Tibial nerve (tissue), 4 donors: ENCODE results near the gene BMP7. TPM values are rescaled to one million over a fixed set of nuclear protein-coding genes. Genes with fewer than 3 reads are reported as not detected.
A peak's percentile ranks its signal among the peaks of the same experiment; 100 is the strongest.
"Not testable (repeated sequence)": the region's sequence is repeated elsewhere in the genome, so short reads cannot be mapped to it uniquely, and the experiment has no call there.

Experiments used
- DNase-seq, 2 donors: peaks; one replicate each; pipeline ENCODE4 v3.0.0-alpha.2; 2019; ENCODE audit warnings: low spot score in 2 of 2
- H3K27ac ChIP-seq, 4 donors: fragments of 200-600 bp; sonication (generic) in 3 of 4; one replicate each; pipeline ENCODE4 v1.5.1; 2017 to 2019; ENCODE audit warnings: mild to moderate bottlenecking in 1 of 4
- H3K27me3 ChIP-seq, 2 donors: fragments of 200-600 bp; sonication (generic) in 1 of 2; one replicate each; pipeline versions ENCODE4 v1.5.1 to v1.6.0; 2017 to 2019
- H3K36me3 ChIP-seq, 3 donors: fragments of 200-600 bp; sonication (generic); one replicate each; pipeline ENCODE4 v1.5.1; 2018 to 2019
- H3K4me1 ChIP-seq, 4 donors: fragments of 200-600 bp; sonication (generic) in 3 of 4; one replicate each; pipeline ENCODE4 v1.5.1; 2017 to 2019
- H3K4me3 ChIP-seq, 4 donors: fragments of 200-600 bp; sonication (generic) in 3 of 4; one replicate each; pipeline ENCODE4 v1.5.1; 2017 to 2019; ENCODE audit warnings: mild to moderate bottlenecking in 1 of 4, moderate library complexity in 1 of 4
- H3K9me3 ChIP-seq, 4 donors: fragments of 200-600 bp; sonication (generic) in 3 of 4; one replicate each; pipeline ENCODE4 v1.5.1; 2017 to 2019
- CTCF ChIP-seq, 5 experiments: fragments of 200-600 bp in 3 of 5; fragments of 450-650 bp in 2 of 5; sonication (generic) in 3 of 5; IDR thresholded peaks; one replicate each; pipeline ENCODE4 v1.5.1; 2016 to 2019; ENCODE audit warnings: antibody characterized with exemption in 5 of 5, mild to moderate bottlenecking in 3 of 5, moderate library complexity in 2 of 5
- EP300 ChIP-seq, 2 donors: sonication (generic); formaldehyde crosslinking; IDR thresholded peaks; one replicate each; pipeline ENCODE4 v1.6.1; 2017; ENCODE audit warnings: antibody characterized with exemption in 2 of 2, mild to moderate bottlenecking in 1 of 2
- POLR2A ChIP-seq, 2 donors: fragments of 450-650 bp; IDR thresholded peaks; one replicate each; pipeline ENCODE4 v1.6.1; 2017; ENCODE audit warnings: antibody characterized with exemption in 2 of 2, mild to moderate bottlenecking in 2 of 2, moderate library complexity in 2 of 2
- WGBS, 2 donors: methylation state at CpG; one replicate each; pipeline ENCODE4 v1.1.5; 2018; 5-methylcytosine and 5-hydroxymethylcytosine counted together
- total RNA-seq, 4 donors: library from RNA; depleted of rRNA; stranded (reverse); fragments of >200 nt; gene quantifications; one replicate each; pipeline ENCODE4 v1.1.0, GENCODE V29; 2016

BMP7 gene
- total RNA-seq, 4 donors from 2014 or later: 11.7 to 14.2 (median 13.4) TPM

DNA sequence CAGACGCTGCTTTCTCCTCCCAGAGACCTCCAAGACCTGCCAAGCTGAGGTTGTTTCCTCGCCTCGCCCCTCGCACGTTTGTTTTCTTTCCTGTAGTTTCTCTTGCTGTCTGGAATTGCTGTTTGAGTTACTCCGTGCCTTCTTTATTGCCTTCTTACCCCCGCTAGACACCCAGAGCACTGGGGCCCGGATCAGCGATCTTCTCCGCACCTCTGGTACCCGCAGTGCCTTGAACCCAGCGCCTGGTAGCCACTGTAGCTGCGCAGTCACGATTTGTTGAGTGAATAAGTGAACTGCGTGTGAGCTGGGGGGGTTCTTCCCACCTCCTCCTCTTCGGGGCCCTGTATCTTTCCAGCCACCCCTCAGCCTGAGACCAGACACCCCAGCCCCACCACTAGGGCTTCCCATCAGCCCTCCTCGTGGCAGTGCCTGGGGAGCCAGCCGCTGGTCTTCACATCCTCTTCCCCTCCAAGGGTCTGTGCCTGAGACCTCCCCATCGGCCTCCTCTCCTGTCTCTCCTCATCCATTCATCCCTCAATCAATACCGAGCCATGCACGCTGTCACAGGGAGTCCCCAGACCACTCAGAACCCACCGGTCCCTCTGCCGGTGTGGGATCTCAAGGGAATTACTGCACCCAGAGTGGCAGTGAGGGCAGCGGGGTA, 849 bp upstream of the BMP7 start:
- H3K27me3 ChIP-seq: peaks cover 0 to 52% of the 10 kb centered on the region in 2 donors
- 37 to 38% methylated on average over 24 of the region's 24 CpGs for WGBS, 2 donors
- peak overlapping the region; percentile 34 to 61 (median 38) for H3K4me3 ChIP-seq
- no peak for DNase-seq
- TF ChIP-seq POLR2A (IDR thresholded peaks at IDR 0.05): no peak
- TF ChIP-seq CTCF (IDR thresholded peaks at IDR 0.05): no peak
- TF ChIP-seq EP300 (IDR thresholded peaks at IDR 0.05): no peak
- H3K9me3 ChIP-seq: no peaks in the 10 kb centered on the region
- no peak overlapping the region for H3K27ac ChIP-seq
- H3K36me3 ChIP-seq: no peaks in the 10 kb centered on the region
- peaks cover 0 to 33% (median 0%) of the 10 kb centered on the region in 4 donors for H3K4me1 ChIP-seq

- Histone ChIP-seq H3K27me3 (peaks cover 0 to 56% of the 10 kb centered on the region in 2 donors), H3K9me3 (no peaks in the 10 kb centered on the region), H3K36me3 (no peaks in the 10 kb centered on the region), H3K4me1 (peaks cover 0 to 46% (median 1%) of the 10 kb centered on the region in 4 donors), H3K27ac (peak overlapping the region; percentile 48 to 90 (median 80)), H3K4me3 (peak overlapping the region; percentile 37 to 61 (median 46))
- WGBS, 2 donors: 0% methylated on average over 1 to 5 of the region's 39 CpGs
- no peak for DNase-seq
- no peak for TF ChIP-seq POLR2A (IDR thresholded peaks at IDR 0.05)
- TF ChIP-seq CTCF (IDR thresholded peaks at IDR 0.05): no peak
- no peak for TF ChIP-seq EP300 (IDR thresholded peaks at IDR 0.05)
Observed at GRCh38 chr20:57265997-57266290, 497 bp downstream of the BMP7 start.

DNA sequence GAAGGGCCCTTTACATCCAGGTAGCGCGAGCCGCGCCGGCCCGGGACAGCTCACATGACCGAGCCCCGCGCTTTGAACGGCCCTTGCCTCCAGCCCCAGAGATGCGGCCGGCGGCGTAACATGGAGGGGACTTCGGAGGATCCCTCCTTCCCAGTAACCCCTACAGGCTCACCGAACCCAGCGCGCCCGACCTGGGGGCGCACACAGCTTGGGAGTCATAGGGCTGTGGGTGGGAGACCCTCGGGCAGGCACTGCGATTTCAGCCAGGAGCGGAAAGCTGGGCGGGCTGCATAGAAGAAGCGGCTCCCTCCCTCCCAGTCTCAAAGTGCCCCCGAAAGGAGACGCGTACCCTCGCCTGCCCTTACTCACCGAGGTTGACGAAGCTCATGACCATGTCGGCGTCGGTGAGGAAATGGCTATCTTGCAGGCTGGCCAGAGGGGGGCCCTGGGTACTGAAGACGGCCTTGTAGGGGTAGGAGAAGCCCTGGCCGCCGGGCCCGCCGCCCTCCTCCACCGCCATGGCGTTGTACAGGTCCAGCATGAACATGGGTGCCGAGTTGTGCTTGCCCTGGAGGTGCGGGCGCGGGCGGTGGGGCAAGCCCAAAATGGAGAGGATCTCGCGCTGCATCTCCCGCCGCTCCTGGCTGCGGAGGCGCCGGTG, 975 bp downstream of the BMP7 start:
- 1 to 3% methylated on average over 32 to 42 of the region's 53 CpGs for WGBS, 2 donors
- TF ChIP-seq POLR2A (IDR thresholded peaks at IDR 0.05): no peak
- TF ChIP-seq EP300 (IDR thresholded peaks at IDR 0.05): no peak
- TF ChIP-seq CTCF (IDR thresholded peaks at IDR 0.05): no peak
- peaks cover 0 to 61% of the 10 kb centered on the region in 2 donors for H3K27me3 ChIP-seq
- H3K27ac ChIP-seq: peak overlapping the region; percentile 48 to 90 (median 80)
- no peaks in the 10 kb centered on the region for H3K9me3 ChIP-seq
- DNase-seq: no peak
- H3K36me3 ChIP-seq: no peaks in the 10 kb centered on the region
- peak overlapping the region; percentile 37 to 61 (median 46) for H3K4me3 ChIP-seq
- H3K4me1 ChIP-seq: peaks cover 0 to 51% (median 3%) of the 10 kb centered on the region in 4 donors

DNA sequence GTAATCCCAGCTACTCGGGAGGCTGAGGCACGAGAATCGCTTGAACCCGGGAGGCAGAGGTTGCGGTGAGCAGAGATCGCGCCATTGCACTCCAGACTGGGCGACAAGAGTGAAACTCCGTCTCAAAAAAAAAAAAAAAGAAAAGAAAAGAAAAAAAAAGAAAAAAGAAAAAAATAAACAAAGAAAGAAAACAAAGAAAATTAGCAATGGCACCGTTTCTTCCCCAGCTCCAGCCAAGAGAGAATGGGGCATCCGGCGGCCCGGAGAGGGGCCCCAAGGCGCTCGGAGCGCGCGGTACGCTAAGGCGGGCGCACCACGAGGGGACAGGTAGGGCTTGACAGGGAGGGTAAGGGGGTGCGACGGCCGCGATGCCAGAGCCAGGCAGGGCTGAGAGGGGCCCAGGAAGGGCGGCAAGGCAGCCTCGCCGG, 1.5 kb downstream of the BMP7 start:
- Histone ChIP-seq H3K27ac (peak overlapping the region; percentile 48 to 90 (median 80)), H3K4me3 (peak overlapping the region; percentile 37 to 61 (median 46)), H3K4me1 (peaks cover 0 to 56% (median 6%) of the 10 kb centered on the region in 4 donors), H3K27me3 (peaks cover 0 to 66% of the 10 kb centered on the region in 2 donors)
- H3K9me3 ChIP-seq, H3K36me3 ChIP-seq, DNase-seq: not testable (repeated sequence)
- WGBS, 2 donors: 10 to 12% methylated on average over 26 to 29 of the region's 29 CpGs

DNA sequence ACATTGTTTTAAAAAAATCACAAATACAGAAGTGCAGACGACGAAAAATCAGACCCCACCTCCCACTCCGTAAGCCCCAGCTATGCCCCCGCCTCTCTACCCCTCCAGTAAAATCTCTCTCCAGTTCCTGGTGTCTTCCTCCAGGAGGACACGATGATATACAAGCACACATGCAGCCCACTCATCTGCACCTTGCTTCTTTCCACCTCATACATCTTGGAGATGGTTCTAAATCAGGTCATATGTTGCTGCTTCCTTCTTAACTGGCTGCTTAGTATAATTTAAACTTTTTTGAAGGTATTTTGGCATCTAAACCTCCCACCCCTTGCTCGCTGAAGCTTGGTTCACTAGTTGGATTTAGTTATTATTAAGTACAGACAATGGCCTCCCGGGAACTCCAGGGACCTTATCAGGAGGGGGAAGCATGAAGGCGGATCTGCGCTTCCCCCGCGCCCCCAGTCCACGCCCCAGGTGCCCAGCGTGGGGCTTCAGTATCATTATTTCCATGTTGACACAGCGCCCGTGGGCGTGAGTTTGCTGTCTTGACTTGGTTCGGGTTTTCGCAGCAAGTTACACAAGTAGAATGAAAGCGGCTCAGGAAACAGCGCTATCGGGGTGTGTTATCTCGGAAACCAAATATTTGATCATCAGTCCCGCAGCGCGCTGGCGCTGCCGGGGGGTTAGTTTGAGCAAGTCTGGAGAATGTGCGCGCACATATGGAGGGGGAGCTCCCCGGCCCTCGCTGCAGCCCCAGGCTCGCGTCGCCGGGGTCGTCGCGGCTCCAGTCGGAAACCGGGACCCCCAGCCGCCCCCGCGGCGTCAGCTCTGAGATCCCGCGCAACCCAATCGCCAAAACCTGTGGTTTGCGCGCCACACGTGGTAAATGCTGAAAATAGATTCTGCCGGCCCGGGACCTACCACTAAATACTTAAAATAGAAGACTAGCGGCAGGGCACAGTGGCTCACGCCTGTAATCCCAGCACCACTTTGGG, 2.3 kb downstream of the BMP7 start:
- H3K9me3 ChIP-seq: no peaks in the 10 kb centered on the region
- peaks cover 0 to 63% (median 6%) of the 10 kb centered on the region in 4 donors for H3K4me1 ChIP-seq
- no peaks in the 10 kb centered on the region for H3K36me3 ChIP-seq
- peak overlapping the region; percentile 21 to 90 (median 74) for H3K27ac ChIP-seq
- no peak for DNase-seq
- TF ChIP-seq EP300 (IDR thresholded peaks at IDR 0.05) (no peak), POLR2A (IDR thresholded peaks at IDR 0.05) (no peak)
- H3K27me3 ChIP-seq: peaks cover 0 to 70% of the 10 kb centered on the region in 2 donors
- WGBS, 2 donors: 21% methylated on average over 39 to 47 of the region's 54 CpGs
- peak overlapping the region; percentile 31 to 61 (median 45) for H3K4me3 ChIP-seq
